HPDE6-E6E7 (cell line): ENCODE results near the gene CFAP97D1.

Source experiments
- DNase-seq: peaks from one replicate; pipeline ENCODE4 v3.0.0; 2011; ENCODE audit warnings: missing footprints; ENCODE audit errors: extremely low spot score

CFAP97D1 gene

DNA sequence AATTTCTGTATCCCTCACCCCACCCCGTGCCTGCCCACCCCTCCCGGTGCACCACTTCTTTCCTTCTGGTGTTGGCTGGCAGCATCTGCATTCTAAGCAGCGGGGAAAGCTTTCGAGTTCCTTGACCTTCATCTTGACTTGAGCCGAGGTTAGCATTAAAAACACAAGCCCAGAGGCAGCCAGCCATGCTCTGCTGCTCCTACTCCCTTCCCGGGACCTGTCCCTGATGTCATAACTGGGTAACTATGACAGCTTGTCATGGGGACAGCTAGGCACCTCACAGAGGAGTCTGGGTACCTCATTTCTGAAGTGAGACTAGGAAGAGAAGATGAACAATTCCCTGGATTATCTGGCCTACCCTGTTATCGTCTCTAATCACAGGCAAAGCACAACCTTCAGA, at the start of gene CFAP97D1:
CFAP97D1 (plus strand) TSS at position 301 of the 400 bp plus-strand sequence; CDS start at position 329, 28 bp downstream.
- DNase-seq = no peak

DNA sequence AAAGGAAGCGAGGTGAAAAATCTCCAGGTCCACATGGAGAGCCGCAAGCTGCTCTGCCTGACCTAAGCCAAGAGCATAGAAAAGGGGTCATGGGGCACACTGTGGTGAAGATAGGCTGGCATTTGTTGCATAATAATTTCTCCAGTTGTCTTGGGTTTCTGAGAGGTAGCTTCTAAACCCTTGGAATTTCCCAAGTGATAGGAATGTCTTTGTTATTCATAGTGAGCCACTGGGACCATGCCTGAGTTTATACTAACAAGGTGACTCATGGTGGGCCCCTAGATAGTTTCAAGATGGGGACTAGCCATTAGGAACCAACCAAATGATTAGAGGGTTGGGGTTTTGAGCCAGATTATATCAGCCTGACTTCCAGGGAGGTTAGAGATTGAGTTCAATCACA, 47.3 kb upstream of the CFAP97D1 start:
- no peak for DNase-seq

- no peak for DNase-seq
Observed at GRCh38 chr17:43733956-43734355, 46.3 kb upstream of the CFAP97D1 start.

DNA sequence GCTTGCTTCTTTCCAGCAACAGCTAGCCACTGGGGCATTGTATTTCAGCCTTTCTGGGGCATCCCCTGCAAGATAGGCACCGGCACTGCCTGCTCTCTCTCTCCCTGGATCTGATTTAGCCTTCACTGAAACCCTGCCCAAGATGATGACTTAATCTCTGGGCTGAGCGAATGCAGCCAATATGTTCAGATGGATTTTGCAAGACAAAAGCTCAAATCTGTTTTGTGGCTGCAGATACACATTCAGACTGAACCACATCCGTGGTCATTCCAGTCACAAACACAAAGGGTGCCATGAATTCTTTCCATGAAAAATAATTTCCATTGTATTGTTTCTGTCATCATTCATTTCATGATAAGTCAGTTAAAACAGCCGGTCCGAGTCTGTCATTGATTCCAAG, 45.9 kb upstream of the CFAP97D1 start:
- DNase-seq = no peak

DNA sequence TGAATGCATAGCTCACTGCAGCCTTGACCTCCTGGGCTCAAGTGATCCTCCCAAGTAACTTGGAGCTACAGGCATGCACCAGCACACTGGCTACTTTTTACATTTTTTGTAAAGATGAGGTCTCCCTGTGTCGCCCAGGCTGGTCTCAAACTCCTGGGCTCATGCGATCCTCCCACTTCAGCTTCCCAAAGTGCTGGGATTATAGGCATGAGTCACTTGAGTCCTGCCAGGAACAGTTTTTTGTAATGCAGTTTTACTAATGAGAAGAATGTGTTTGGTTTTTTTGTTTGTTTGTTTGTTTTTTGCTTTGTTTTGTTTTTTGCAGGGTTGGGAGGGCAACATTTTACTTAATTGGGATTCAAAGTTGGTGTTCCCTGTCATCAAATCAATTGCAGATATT, 43.8 kb upstream of the CFAP97D1 start:
- no peak for DNase-seq

GRCh38 chr17:43737722-43738121, 42.5 kb upstream of the CFAP97D1 start:
- DNase-seq = no peak

DNA sequence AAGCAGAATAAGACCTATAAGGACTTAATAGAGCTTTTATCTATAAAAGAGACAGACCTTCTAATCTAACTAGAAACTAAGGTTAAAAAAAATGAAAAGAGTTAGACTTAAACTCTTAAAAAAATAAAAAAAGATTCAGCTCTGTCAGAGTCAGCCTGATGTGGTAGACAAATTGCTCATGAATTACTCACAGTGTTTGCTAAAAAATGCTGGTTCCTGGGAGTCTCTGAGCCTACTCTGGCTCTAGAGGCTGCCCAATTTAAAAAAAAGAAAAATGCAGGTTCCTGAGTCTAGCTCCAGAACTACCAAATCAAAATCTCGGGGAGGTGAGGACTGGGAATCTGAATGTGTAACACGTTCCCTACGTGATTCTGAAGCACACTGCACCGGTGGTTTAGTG, 39.7 kb upstream of the CFAP97D1 start:
- no peak for DNase-seq

DNA sequence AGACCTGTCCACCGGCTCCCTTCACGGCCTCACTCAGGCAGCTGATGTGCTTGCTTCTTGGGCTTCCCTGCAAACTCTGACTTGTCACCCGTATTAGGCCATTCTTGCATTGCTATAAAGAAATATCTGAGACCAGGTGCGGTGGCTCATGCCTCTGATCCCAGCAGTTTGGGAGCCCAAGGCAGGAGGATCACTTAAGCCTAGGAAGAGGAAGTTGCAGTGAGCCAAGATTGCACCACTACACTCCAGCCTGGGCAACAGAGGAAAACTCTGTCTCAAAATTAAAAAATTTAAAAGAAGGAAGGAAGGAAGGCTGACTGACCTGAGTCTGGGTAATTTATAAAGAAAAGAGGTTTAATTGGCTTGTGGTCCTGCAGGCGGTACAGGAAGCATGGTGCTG, 38.6 kb upstream of the CFAP97D1 start:
- DNase-seq = no peak

- DNase-seq = no peak
Observed at GRCh38 chr17:43745541-43745940, 34.7 kb upstream of the CFAP97D1 start.

GRCh38 chr17:43750153-43750552, 30.1 kb upstream of the CFAP97D1 start:
- DNase-seq = peak; percentile 41

DNA sequence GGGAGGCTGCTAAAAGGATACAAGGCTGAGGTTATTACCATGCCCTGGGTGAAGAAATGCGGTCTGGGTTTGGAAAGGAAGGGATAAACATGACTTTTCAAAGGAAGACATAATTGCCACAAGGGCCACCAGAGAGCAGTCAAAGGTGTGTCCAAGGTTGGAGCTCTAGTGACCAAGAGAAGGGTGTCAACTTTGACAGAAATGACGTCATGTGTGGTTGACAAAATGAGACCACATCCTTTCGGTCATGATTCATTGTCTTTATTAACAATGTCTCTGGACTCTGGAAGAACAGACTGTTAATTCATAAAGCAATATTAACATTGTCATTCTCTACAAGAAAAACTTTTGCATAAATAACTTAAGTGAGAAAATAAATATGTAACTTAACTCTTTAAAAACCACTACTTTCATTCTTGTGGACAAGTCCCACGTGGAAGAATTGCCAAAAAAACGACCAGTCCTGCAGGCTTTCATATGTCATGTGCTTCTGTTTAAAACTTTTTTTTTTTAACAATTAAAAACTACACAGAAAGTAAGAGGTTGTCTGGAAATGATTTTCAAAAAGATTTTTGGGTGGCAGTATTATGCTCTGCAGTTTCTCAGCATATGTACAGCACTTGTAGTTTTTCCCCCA, 26.6 kb upstream of the CFAP97D1 start:
- no peak for DNase-seq

DNA sequence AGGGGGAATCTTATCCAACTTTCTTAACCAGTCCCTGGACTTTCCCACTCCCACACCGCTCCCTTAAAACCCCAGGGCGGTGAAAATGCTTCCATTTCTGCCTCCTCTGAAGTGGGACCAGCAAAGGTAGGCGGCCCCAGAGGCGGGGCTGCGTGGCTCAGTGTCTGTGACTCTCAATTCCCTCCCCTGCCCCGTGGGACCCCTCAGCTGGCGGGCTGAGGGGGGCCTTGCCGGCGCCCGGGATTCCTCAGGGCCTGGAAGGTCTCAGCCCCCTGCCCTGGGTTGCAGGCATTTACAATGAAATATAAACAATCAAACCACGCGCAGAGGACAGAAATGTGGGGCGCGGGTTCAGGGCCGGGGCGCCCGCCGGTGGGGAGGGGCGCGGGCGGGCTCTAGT, 25.3 kb upstream of the CFAP97D1 start:
- no peak for DNase-seq

DNA sequence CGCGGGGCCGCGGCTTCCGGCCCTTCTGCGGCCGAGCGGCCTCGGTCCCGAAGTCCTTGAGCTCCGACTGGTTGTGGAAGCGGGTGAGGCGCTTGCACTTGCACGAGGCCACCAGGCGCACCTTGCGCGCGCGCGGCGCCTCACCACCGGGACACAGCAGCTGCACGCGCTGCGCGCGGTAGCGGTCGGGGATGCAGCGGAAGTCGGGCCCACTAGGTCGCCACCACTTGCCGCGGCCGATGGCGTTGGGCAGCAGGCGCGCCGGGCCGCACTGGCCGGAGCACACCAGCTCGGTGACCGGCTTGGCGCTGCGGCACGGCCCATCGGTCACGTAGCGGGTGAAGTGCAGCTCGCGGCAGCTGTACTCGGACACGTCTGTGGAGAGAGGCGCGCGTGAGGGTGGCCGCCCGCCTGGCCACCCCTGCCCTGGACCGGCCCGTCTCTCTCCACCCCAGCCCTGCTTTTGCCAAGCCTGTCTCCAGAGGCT, 24.8 kb upstream of the CFAP97D1 start:
- DNase-seq = no peak

DNA sequence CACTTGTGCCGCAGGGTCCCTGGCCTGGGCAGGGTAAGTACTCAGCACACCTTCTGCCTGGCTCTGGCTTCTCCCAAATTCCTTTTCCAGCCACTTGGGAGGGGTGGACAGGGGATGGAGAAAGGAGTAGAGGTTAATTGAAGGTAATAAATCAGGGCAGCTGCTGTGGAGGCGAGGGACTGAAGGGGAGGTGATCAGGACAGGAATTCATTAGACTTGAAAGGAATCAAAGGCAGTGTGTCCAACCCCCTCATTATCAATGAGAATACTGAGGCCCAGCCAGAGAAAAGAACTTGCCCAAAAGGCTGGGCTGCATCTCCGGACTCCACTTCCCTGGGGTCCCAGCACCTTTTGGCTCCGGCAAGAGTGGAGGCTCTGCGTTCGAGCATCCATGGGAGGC, 24.0 kb upstream of the CFAP97D1 start:
- no peak for DNase-seq

DNA sequence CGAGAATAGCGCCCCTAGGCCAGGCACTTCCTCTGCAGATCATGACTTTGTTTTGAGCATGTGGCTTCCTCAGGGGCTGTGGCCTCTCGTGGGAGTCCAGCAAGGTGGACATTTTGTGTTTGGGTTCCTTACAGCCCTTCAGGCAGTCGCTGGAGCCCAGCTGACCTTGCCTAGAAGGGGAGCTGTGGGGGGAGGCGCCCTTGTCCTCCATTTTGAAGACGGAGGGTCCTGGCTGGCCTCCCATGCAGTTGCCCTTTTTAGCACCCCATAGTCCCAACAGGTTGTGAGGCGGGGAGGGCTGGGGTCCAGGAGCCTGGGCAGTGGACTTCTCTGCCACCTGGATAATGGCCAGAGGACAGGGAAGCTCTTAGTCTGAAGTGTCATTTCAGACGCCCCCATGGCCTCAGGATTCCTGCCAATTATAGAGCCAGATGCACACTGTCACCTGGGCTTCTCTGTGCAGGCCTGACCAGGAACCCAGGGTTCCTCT, 23.0 kb upstream of the CFAP97D1 start:
- no peak for DNase-seq

GRCh38 chr17:43758086-43758485, 22.1 kb upstream of the CFAP97D1 start:
- DNase-seq = no peak

- no peak for DNase-seq
Observed at GRCh38 chr17:43758497-43759174, 21.6 kb upstream of the CFAP97D1 start, which contains the start of gene SOST. SOST (minus strand) TSS chr17:43758791; CDS start chr17:43758741, 50 bp downstream.

DNA sequence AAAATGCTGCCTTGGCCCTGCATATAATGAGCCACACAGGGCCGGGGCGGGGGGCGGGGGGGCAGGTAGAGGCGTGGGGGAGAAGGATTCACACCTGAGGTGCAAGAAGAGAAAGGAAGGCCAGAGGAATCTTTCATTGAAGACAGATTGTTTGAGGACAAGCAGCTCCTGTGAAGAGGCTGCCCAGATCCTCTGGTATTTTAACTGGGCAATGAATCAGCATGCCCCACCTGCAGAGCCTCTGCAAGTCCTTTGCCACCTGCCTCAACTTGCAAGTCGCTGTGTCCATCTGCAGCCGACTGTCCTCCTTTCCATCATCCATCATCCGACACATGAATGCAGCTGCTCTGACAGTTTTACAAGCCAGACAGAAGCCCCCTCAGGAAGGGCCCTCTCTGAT, 20.4 kb upstream of the CFAP97D1 start:
- DNase-seq = peak; percentile 63

- DNase-seq = peak; percentile 96
Observed at GRCh38 chr17:43760254-43760852, 19.9 kb upstream of the CFAP97D1 start.

GRCh38 chr17:43766413-43767052, 13.7 kb upstream of the CFAP97D1 start:
- no peak for DNase-seq

DNA sequence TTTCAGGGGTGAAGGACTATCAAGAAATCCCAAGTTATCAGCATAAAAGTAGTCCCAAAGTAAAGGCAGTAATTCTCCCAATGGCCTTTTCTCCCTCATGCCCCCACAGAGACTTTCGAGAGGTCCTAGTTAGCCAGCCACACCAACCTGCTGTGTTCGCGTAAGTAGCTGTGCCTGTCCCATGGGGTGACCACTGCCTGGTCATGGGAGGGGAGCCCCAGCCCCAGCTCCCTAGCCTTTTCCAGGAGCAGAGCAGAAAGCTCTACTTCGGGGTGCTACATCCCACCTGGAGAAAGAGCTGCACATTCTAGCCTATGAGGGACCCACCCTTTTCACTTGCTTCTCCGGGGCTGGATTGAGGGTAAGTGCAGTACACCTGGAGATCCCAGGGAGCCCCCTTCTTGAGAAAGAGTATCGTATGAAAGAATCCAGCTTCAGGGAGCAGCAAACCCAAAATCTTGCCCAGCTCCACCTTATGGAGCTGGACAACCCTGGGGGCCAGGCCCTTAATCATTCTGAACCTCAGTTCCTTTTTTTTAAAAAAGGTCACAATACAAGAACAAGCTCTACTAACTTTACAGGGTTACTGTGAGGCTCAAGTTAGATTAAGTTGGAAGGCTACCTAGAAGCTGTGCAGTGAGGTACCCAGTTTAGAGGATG, 13.1 kb upstream of the CFAP97D1 start:
- no peak for DNase-seq

- no peak for DNase-seq
Observed at GRCh38 chr17:43767713-43768059, 12.5 kb upstream of the CFAP97D1 start.
